SU-DHL-6 (cell line): ENCODE measurements around the gene YIPF2.

Experiments
- EZH2phosphoT487 ChIP-seq: fragments of 200-600 bp; sonication (generic), shearing (Covaris generic); conservative IDR thresholded peaks from 2 replicates; pipeline ENCODE4 v1.6.1; 2018; ENCODE audit warnings: mild to moderate bottlenecking, antibody characterized with exemption, low read length, moderate library complexity, mixed read lengths
- TF ChIP-seq, protein P1 (sequence below): fragments of 200-600 bp; sonication (generic); IDR thresholded peaks from one replicate; pipeline ENCODE4 v1.5.1; 2017; ENCODE audit warnings: antibody characterized with exemption, mild to moderate bottlenecking, low read length, moderate library complexity; ENCODE audit not compliant: insufficient read depth, poor library complexity, severe bottlenecking

DNA sequence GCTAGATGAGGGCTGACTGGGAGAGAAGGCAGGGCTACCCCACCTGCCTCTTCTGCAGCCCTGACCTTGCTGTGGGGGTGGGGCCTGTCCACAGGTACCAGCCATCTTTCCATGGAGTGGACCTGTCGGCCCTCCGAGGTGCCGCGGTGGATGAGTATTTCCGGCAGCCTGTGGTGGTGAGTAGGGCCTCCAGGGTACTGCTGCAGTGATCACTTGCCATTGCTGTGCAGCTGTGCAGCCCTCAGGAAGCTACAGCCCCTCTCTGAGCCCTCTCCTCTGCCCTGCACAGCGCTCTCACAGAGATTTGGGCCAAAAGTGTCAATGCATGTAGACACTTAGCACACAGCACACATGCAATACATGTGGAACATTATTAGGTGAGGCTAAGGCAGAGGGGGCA is 11.8 kb downstream of the YIPF2 start:
- TF ChIP-seq, protein P1, sequence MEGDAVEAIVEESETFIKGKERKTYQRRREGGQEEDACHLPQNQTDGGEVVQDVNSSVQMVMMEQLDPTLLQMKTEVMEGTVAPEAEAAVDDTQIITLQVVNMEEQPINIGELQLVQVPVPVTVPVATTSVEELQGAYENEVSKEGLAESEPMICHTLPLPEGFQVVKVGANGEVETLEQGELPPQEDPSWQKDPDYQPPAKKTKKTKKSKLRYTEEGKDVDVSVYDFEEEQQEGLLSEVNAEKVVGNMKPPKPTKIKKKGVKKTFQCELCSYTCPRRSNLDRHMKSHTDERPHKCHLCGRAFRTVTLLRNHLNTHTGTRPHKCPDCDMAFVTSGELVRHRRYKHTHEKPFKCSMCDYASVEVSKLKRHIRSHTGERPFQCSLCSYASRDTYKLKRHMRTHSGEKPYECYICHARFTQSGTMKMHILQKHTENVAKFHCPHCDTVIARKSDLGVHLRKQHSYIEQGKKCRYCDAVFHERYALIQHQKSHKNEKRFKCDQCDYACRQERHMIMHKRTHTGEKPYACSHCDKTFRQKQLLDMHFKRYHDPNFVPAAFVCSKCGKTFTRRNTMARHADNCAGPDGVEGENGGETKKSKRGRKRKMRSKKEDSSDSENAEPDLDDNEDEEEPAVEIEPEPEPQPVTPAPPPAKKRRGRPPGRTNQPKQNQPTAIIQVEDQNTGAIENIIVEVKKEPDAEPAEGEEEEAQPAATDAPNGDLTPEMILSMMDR: no peak
- TF ChIP-seq EZH2phosphoT487: no peak
